GM12891 (cell line): ENCODE results near the gene CLDN3.

Experiments
- PAX5 ChIP-seq: IDR thresholded peaks from 2 replicates; pipeline ENCODE4 v1.6.1; 2011; ENCODE audit warnings: low read length, moderate library complexity, mild to moderate bottlenecking; ENCODE audit not compliant: insufficient read depth, severe bottlenecking
- POLR2A ChIP-seq: IDR thresholded peaks from 2 replicates; pipeline ENCODE4 v1.6.1; 2011; ENCODE audit warnings: low read depth, low read length, control low read depth
- POLR2AphosphoS5 ChIP-seq: IDR thresholded peaks from 2 replicates; pipeline ENCODE4 v1.6.1; 2011; ENCODE audit warnings: low read depth, low read length, control low read depth
- SPI1 ChIP-seq: IDR thresholded peaks from 2 replicates; pipeline ENCODE4 v1.6.1; 2011; ENCODE audit warnings: low read depth, low read length, control low read depth
- TAF1 ChIP-seq: IDR thresholded peaks from 2 replicates; pipeline ENCODE4 v1.6.1; 2011; ENCODE audit warnings: low read depth, low read length, control low read depth

DNA sequence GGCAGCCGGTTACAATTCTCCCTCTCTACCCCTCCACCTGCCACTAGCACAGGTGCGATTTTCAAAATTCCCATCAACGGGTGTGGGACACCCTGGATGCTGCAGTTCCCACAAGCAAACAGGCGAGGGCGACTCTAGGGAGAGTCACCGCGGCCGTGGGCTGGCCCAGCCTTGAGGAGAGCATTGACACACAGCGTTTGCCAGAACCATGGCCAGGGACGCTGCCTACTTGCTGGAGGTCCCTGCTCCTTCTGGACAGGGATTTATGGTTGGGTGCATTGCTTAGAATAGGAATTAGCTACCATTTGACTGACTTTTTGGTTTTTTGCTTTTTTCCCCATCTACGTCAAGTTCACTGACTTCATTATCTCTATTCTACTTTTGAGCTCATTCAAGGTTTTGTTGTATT is 41.7 kb upstream of the CLDN3 start:
- TF ChIP-seq POLR2A (no peak), POLR2AphosphoS5 (no peak), PAX5 (no peak), SPI1 (no peak), TAF1 (no peak)
